A549 (cell line): ENCODE results near the gene ODAD4. TPM values are rescaled to one million over a fixed set of nuclear protein-coding genes. Genes with fewer than 3 reads are reported as not detected.

Experiments used
- ATAC-seq, 2 experiments: fragments of 200-7000 bp in 1 of 2; fragments of >200 bp in 1 of 2; cut with Nextera tagmentation in 1 of 2; cut with Tn5 transposase in 1 of 2; 3 replicates each; pipeline versions ENCODE4 v1.8.0 to v1.9.1; 2018 to 2020; ENCODE audit warnings: mild to moderate bottlenecking in 1 of 2, moderate library complexity in 1 of 2
- CTCF ChIA-PET: fragments of 300-600 bp; sonication (Branson Sonifier 250); formaldehyde crosslinking; extraction: SDS; loops from one replicate; lab custom pipeline; 2021; ENCODE audit warnings: antibody characterized with exemption, inconsistent platforms; lab: Yijun Ruan, JAX
- POLR2A ChIA-PET: fragments of 350-600 bp; formaldehyde crosslinking; extraction: SDS; loops from one replicate; lab custom pipeline; 2021; ENCODE audit warnings: antibody characterized with exemption, inconsistent platforms; lab: Yijun Ruan, JAX
- DNase-seq, 2 experiments: peaks; one replicate each; pipeline versions ENCODE4 v3.0.0 to v3.0.0-alpha.2; 2011 to 2016; ENCODE audit warnings: low read depth in 1 of 2, low spot score in 1 of 2
- FAIRE-seq: peaks from 2 replicates; lab custom pipeline; 2011; peaks lifted over from hg19 to GRCh38; lab: Jason Lieb, UNC
- H3K27ac ChIP-seq, 2 experiments: fragments of >200 bp; sonication (Bioruptor Twin); formaldehyde crosslinking; 3 replicates each; pipeline ENCODE4 v1.5.1; 2016 to 2017
- H3K4me1 ChIP-seq: fragments of >200 bp; sonication (Bioruptor Twin); formaldehyde crosslinking; 3 replicates; pipeline ENCODE4 v1.6.1; 2016
- H3K4me2 ChIP-seq: fragments of >200 bp; sonication (Bioruptor Twin); formaldehyde crosslinking; 3 replicates; pipeline ENCODE4 v1.6.1; 2016
- H3K4me3 ChIP-seq: fragments of >200 bp; sonication (Bioruptor Twin); formaldehyde crosslinking; 3 replicates; pipeline ENCODE4 v1.5.1; 2016
- H3K9me3 ChIP-seq: fragments of >200 bp; sonication (Bioruptor Twin); formaldehyde crosslinking; 3 replicates; pipeline ENCODE4 v1.6.1; 2016
- BHLHE40 ChIP-seq: IDR thresholded peaks from 2 replicates; pipeline ENCODE4 v1.6.1; 2012; ENCODE audit warnings: low read depth, low read length, inconsistent platforms
- CBX2 ChIP-seq: fragments of 200-600 bp; sonication (generic); IDR thresholded peaks from 2 replicates; pipeline ENCODE4 v1.6.1; 2016; ENCODE audit warnings: low read depth, mild to moderate bottlenecking, borderline replicate concordance
- CBX8 ChIP-seq: fragments of 200-600 bp; sonication (generic); IDR thresholded peaks from 2 replicates; pipeline ENCODE4 v1.6.1; 2016
- CEBPB ChIP-seq, 2 experiments: fragments of >200 bp in 1 of 2; sonication (Bioruptor Twin) in 1 of 2; formaldehyde crosslinking in 1 of 2; IDR thresholded peaks; 2 replicates each; pipeline ENCODE4 v1.6.1; 2012 to 2016
- EHMT2 ChIP-seq: fragments of 200-600 bp; sonication (generic); IDR thresholded peaks from 2 replicates; pipeline ENCODE4 v1.6.1; 2016; ENCODE audit warnings: antibody characterized with exemption, low read depth, mild to moderate bottlenecking, moderate library complexity
- FOSB ChIP-seq: fragments of 250-450 bp; sonication (Bioruptor Pico); IDR thresholded peaks from 2 replicates; pipeline ENCODE4 v1.5.0; 2020; ENCODE audit warnings: mild to moderate bottlenecking, moderate library complexity
- FOSL2 ChIP-seq, 2 experiments: fragments of 450-650 bp in 1 of 2; fragments of >200 bp in 1 of 2; sonication (Bioruptor Twin) in 1 of 2; formaldehyde crosslinking; IDR thresholded peaks; 2 replicates each; pipeline versions ENCODE4 v1.5.0 to v1.6.1; 2016 to 2020; ENCODE audit warnings: mild to moderate bottlenecking in 1 of 2, moderate library complexity in 1 of 2
- HOXB13 ChIP-seq: fragments of 250-450 bp; sonication (Bioruptor Pico); IDR thresholded peaks from 2 replicates; pipeline ENCODE4 v1.5.0; 2020; ENCODE audit warnings: low read depth, mild to moderate bottlenecking, moderate library complexity
- JUNB ChIP-seq: fragments of >200 bp; sonication (Bioruptor Twin); formaldehyde crosslinking; IDR thresholded peaks from 2 replicates; pipeline ENCODE4 v1.6.1; 2016
- MAFK ChIP-seq: fragments of 450-650 bp; IDR thresholded peaks from 2 replicates; pipeline ENCODE4 v1.6.1; 2014; ENCODE audit not compliant: partially characterized antibody
- NFE2L2 ChIP-seq: fragments of 150-350 bp; conservative IDR thresholded peaks from 2 replicates; pipeline ENCODE4 v1.6.1; 2014; ENCODE audit warnings: low read length
- NPAS2 ChIP-seq: fragments of 250-450 bp; sonication (Bioruptor Pico); IDR thresholded peaks from 2 replicates; pipeline ENCODE4 v1.8.0; 2022; ENCODE audit warnings: mild to moderate bottlenecking, moderate library complexity, borderline replicate concordance
- NR3C1 ChIP-seq: fragments of >200 bp; sonication (Bioruptor Twin); formaldehyde crosslinking; IDR thresholded peaks from 3 replicates; pipeline ENCODE4 v1.6.1; 2017
- PHF8 ChIP-seq: fragments of 200-600 bp; sonication (generic); IDR thresholded peaks from 2 replicates; pipeline ENCODE4 v1.6.1; 2016; ENCODE audit warnings: low read depth, mild to moderate bottlenecking, antibody characterized with exemption, moderate library complexity, borderline replicate concordance
- RARB ChIP-seq: fragments of 250-450 bp; sonication (Bioruptor Pico); IDR thresholded peaks from 2 replicates; pipeline ENCODE4 v1.8.0; 2021; ENCODE audit warnings: mild to moderate bottlenecking, moderate library complexity
- RFX5 ChIP-seq: fragments of 450-650 bp; IDR thresholded peaks from 2 replicates; pipeline ENCODE4 v1.7.1; 2014; ENCODE audit warnings: antibody characterized with exemption, mild to moderate bottlenecking, moderate library complexity
- RNF2 ChIP-seq: fragments of 200-600 bp; sonication (generic); IDR thresholded peaks from 2 replicates; pipeline ENCODE4 v1.6.1; 2016; ENCODE audit warnings: low read depth, mild to moderate bottlenecking, antibody characterized with exemption, moderate library complexity, borderline replicate concordance
- SMC3 ChIP-seq: fragments of >200 bp; sonication (Bioruptor Twin); formaldehyde crosslinking; IDR thresholded peaks from 3 replicates; pipeline ENCODE4 v1.6.1; 2018; ENCODE audit warnings: inconsistent platforms
- TP53 ChIP-seq: fragments of 250-450 bp; sonication (Bioruptor Pico); IDR thresholded peaks from 2 replicates; pipeline ENCODE4 v1.5.0; 2021; ENCODE audit warnings: mild to moderate bottlenecking, moderate library complexity
- ZNF302 ChIP-seq: fragments of 250-450 bp; sonication (Bioruptor Pico); IDR thresholded peaks from 2 replicates; pipeline ENCODE4 v1.9.0; 2021; ENCODE audit warnings: inconsistent platforms, mild to moderate bottlenecking, moderate library complexity
- WGBS: methylation state at CpG from one replicate; pipeline ENCODE4 v1.1.6; 2017; ENCODE audit errors: missing lambda C conversion rate; 5-methylcytosine and 5-hydroxymethylcytosine counted together
- polyA plus RNA-seq, 4 experiments: library from polyadenylated mRNA; depleted of rRNA in 3 of 4; stranded (reverse); fragments of >200 nt; fragmentation: RNase III in 1 of 4; extraction: RNeasy Plus Mini Kit Qiagen cat#74134 plus additional on column Dnase treatment in 1 of 4; gene quantifications; 2 replicates in 3 of 4; 3 replicates in 1 of 4; pipeline ENCODE4 v1.2.3, GENCODE V29; 2011 to 2017
- TF ChIP-seq, protein P1 (sequence below): IDR thresholded peaks from 2 replicates; pipeline ENCODE4 v1.6.1; 2012
- TF ChIP-seq, protein P2 (sequence below): fragments of 250-450 bp; sonication (Bioruptor Pico); IDR thresholded peaks from 2 replicates; pipeline ENCODE4 v1.5.0; 2020; ENCODE audit warnings: low read depth, mild to moderate bottlenecking, moderate library complexity
- TF ChIP-seq, protein P3 (sequence below): fragments of 250-450 bp; sonication (Bioruptor Pico); IDR thresholded peaks from 2 replicates; pipeline ENCODE4 v1.5.0; 2021; ENCODE audit warnings: mild to moderate bottlenecking, moderate library complexity, borderline replicate concordance
- TF ChIP-seq, protein P4 (sequence below): fragments of 200-600 bp; sonication (generic); IDR thresholded peaks from 2 replicates; pipeline ENCODE4 v1.6.1; 2016; ENCODE audit warnings: antibody characterized with exemption, mild to moderate bottlenecking, moderate library complexity
- TF ChIP-seq, protein P5 (sequence below): fragments of >200 bp; sonication (Bioruptor Twin); formaldehyde crosslinking; IDR thresholded peaks from 2 replicates; pipeline ENCODE4 v1.6.1; 2016

Gene ODAD4
- polyA plus RNA-seq, 2 of the 4 experiments (the other 2 are of a cell fraction), result 2.0 to 2.3 TPM

DNA sequence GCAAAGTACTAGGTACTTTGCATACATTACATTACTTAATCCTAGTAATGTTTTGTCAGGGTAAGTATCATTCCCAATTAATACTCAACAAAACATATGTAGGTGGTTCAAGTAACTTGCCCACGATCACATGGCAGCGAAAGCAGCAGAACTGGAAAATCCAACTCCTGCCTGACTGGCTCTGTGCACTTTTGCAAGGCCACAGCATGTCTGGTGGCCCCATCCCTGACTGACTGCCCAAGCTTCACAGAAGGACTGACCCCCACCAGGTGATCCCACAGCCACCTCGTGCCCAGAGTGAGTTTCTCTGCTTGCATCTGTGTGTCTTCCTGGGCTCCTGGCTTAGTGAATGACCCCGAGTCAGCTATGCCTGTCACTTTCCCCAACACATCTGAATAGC lies 47.6 kb downstream of the ODAD4 start (continued):
- no peak for TF ChIP-seq MAFK
- no peak for TF ChIP-seq CBX8
- TF ChIP-seq, protein P1, sequence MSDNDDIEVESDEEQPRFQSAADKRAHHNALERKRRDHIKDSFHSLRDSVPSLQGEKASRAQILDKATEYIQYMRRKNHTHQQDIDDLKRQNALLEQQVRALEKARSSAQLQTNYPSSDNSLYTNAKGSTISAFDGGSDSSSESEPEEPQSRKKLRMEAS, result no peak
- TF ChIP-seq SMC3, result no peak
- no peak for TF ChIP-seq RARB (CRISPR knock-in tag)
- TF ChIP-seq JUNB, result no peak
- no peak for TF ChIP-seq BHLHE40
- TF ChIP-seq, protein P2, sequence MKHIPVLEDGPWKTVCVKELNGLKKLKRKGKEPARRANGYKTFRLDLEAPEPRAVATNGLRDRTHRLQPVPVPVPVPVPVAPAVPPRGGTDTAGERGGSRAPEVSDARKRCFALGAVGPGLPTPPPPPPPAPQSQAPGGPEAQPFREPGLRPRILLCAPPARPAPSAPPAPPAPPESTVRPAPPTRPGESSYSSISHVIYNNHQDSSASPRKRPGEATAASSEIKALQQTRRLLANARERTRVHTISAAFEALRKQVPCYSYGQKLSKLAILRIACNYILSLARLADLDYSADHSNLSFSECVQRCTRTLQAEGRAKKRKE, result no peak

DNA sequence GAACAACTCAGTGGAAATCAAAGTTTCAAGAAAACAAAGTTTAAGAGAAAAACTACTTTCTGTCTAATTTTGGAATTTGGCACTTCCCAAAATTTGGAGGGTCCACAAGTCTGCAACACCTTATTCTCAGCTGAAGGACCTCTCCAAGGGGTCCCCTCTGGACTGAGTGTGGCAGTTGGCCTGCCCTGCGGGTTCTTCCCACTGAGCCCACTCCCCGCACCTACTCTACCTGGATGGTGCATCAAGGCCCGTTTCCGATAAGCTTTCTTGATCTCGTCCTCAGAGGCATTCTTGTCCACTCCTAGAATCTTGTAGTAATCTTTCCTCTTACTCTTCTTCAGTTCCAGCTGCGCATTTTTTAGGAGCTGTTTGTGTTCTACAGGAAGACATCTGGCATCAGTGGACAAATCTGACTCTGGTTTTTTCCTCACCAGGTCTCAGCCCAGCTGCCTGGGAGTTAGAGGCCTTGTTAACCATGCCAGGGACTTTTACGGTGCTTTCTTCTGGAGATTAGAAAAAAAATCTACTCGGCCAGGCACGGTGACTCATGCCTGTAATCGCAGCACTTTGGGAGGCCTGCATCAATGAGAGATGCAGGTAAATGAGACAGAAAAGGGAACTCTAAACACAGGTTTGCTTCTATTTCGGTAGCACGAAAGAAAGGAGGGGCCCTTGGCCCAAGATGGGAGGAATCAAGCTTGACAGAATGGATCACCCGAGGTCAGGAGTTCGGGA lies 51.8 kb downstream of the ODAD4 start:
- Histone ChIP-seq H3K9me3 (no peaks in the 10 kb centered on the region), H3K4me2 (no peak overlapping the region), H3K4me3 (no peak overlapping the region), H3K4me1 (no peaks in the 10 kb centered on the region), H3K27ac (no peak overlapping the region)
- ChIA-PET POLR2A (no interaction called here), CTCF (interaction anchor here (0.6 to 29.5 kb wide), 9 partner anchors 9 to 244 kb away, joined by 3 to 378 read pairs (median 5); partner anchors contain the start of genes DNAJC7 and NKIRAS2)
- 88% methylated on average over 14 of the region's 14 CpGs for WGBS
- TF ChIP-seq BHLHE40 (no peak), FOSL2 (IDR thresholded peaks at IDR 0.05) (no peak), FOSL2 (CRISPR knock-in tag; IDR thresholded peaks at IDR 0.05) (peak; percentile 8; the same call in 1 of the 2 replicates), CEBPB (IDR thresholded peaks at IDR 0.05) (no peak)
- no peak; a peak in 1 of 6 replicates for ATAC-seq
- DNase-seq, result no peak
- no peak for FAIRE-seq

DNA sequence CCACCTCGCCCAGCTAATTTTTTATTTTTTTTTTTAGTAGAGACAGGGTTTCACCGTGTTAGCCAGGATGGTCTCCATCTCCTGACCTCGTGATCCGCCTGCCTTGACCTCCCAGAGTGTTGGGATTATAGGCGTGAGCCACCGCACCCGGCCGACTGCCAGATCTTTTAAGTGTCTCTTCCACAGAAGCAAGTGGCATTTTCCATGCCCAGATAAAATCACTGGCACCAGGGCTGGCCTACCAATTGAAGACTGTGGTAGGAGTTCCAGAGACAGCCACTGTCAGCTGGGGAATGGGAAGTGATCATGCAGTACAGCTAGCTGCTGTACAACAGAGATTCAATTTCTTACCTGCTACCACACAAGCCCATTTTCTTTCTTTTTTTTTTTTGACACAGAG lies 54.0 kb downstream of the ODAD4 start:
- FAIRE-seq, result no peak
- no peak overlapping the region for H3K4me2 ChIP-seq
- 98% methylated on average over 8 of the region's 8 CpGs for WGBS

DNA sequence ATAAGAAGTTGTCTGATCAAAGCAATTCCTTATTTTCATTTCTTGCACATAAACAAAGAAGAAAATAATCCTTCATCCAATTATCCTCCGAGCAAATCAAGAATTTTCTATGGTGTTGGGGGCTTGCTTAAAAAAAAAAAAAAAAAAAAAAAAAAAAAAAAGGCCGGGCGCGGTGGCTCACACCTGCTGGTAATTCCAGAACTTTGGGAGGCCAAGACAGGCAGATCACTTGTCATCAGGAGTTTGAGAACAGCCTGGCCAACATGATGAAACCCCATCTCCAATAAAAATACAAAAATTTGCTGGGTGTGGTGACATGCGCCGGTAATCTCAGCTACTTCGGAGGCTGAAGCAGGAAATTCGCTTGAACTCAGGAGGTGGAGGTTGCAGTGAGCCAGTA lies 55.5 kb downstream of the ODAD4 start:
- Histone ChIP-seq H3K27ac (no peak overlapping the region), H3K4me3 (no peak overlapping the region), H3K4me1 (peaks cover 31% of the 10 kb centered on the region), H3K4me2 (no peak overlapping the region), H3K9me3 (no peaks in the 10 kb centered on the region)
- ATAC-seq, result no peak
- no peak for TF ChIP-seq FOSL2 (IDR thresholded peaks at IDR 0.05)
- TF ChIP-seq FOSL2 (CRISPR knock-in tag; IDR thresholded peaks at IDR 0.05), result no peak
- TF ChIP-seq NPAS2 (CRISPR knock-in tag), result no peak
- TF ChIP-seq TP53, result no peak
- no peak for TF ChIP-seq EHMT2
- TF ChIP-seq RNF2, result no peak
- TF ChIP-seq, protein P3, sequence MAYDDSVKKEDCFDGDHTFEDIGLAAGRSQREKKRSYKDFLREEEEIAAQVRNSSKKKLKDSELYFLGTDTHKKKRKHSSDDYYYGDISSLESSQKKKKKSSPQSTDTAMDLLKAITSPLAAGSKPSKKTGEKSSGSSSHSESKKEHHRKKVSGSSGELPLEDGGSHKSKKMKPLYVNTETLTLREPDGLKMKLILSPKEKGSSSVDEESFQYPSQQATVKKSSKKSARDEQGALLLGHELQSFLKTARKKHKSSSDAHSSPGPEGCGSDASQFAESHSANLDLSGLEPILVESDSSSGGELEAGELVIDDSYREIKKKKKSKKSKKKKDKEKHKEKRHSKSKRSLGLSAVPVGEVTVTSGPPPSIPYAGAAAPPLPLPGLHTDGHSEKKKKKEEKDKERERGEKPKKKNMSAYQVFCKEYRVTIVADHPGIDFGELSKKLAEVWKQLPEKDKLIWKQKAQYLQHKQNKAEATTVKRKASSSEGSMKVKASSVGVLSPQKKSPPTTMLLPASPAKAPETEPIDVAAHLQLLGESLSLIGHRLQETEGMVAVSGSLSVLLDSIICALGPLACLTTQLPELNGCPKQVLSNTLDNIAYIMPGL (CRISPR knock-in tag), result no peak
- no peak for TF ChIP-seq CBX2
- no peak for TF ChIP-seq ZNF302 (CRISPR knock-in tag)
- TF ChIP-seq RFX5, result no peak
- TF ChIP-seq NFE2L2, result no peak
- no peak for TF ChIP-seq PHF8
- TF ChIP-seq, protein P4, sequence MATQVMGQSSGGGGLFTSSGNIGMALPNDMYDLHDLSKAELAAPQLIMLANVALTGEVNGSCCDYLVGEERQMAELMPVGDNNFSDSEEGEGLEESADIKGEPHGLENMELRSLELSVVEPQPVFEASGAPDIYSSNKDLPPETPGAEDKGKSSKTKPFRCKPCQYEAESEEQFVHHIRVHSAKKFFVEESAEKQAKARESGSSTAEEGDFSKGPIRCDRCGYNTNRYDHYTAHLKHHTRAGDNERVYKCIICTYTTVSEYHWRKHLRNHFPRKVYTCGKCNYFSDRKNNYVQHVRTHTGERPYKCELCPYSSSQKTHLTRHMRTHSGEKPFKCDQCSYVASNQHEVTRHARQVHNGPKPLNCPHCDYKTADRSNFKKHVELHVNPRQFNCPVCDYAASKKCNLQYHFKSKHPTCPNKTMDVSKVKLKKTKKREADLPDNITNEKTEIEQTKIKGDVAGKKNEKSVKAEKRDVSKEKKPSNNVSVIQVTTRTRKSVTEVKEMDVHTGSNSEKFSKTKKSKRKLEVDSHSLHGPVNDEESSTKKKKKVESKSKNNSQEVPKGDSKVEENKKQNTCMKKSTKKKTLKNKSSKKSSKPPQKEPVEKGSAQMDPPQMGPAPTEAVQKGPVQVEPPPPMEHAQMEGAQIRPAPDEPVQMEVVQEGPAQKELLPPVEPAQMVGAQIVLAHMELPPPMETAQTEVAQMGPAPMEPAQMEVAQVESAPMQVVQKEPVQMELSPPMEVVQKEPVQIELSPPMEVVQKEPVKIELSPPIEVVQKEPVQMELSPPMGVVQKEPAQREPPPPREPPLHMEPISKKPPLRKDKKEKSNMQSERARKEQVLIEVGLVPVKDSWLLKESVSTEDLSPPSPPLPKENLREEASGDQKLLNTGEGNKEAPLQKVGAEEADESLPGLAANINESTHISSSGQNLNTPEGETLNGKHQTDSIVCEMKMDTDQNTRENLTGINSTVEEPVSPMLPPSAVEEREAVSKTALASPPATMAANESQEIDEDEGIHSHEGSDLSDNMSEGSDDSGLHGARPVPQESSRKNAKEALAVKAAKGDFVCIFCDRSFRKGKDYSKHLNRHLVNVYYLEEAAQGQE, result no peak
- TF ChIP-seq CBX8, result no peak
- no peak for TF ChIP-seq SMC3
- no peak for TF ChIP-seq HOXB13 (CRISPR knock-in tag)
- TF ChIP-seq, protein P5, sequence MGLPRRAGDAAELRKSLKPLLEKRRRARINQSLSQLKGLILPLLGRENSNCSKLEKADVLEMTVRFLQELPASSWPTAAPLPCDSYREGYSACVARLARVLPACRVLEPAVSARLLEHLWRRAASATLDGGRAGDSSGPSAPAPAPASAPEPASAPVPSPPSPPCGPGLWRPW, result no peak
- POLR2A ChIA-PET, result no interaction called here
- DNase-seq, result no peak
- CTCF ChIA-PET, result interaction anchor here (0.8 to 2.4 kb wide), 5 partner anchors 9 to 248 kb away, joined by 3 to 8 read pairs (median 3); no protein-coding TSS in a partner anchor
- 87% methylated on average over 8 of the region's 8 CpGs for WGBS
- FAIRE-seq, result no peak

More for the DNA sequence above, 54.0 kb downstream of the ODAD4 start:
- DNase-seq (no peak), ATAC-seq (no peak)
- H3K27ac ChIP-seq, result no peak overlapping the region
- POLR2A ChIA-PET, result no interaction called here
- H3K4me1 ChIP-seq, result peaks cover 16% of the 10 kb centered on the region
- no peaks in the 10 kb centered on the region for H3K9me3 ChIP-seq
- H3K4me3 ChIP-seq, result no peak overlapping the region
- TF ChIP-seq NR3C1 (no peak), FOSB (no peak), RARB (CRISPR knock-in tag) (no peak), JUNB (no peak)
- CTCF ChIA-PET, result interaction anchor here (0.6 to 1.9 kb wide), 7 partner anchors 11 to 182 kb away, joined by 3 to 13 read pairs (median 4); partner anchors contain the start of genes NKIRAS2 and ODAD4
